GM23338 (cell line): ENCODE measurements around the gene DNAL4.

Experiments used
- CTCF ChIP-seq, 2 experiments: fragments of 200-600 bp in 1 of 2; sonication (generic) in 1 of 2; conservative IDR thresholded peaks; 2 replicates each; pipeline versions ENCODE4 v1.5.1 to v1.6.1; 2016 to 2017; ENCODE audit warnings: antibody characterized with exemption in 2 of 2, low read depth in 2 of 2, mild to moderate bottlenecking in 2 of 2, moderate library complexity in 1 of 2
- POLR2AphosphoS5 ChIP-seq: IDR thresholded peaks from 2 replicates; pipeline ENCODE4 v1.6.1; 2016; ENCODE audit warnings: antibody characterized with exemption, low read depth

- TF ChIP-seq CTCF (conservative IDR thresholded peaks at IDR 0.05; ENCODE audit: low read depth in 2 of 2) (no peak), POLR2AphosphoS5 (no peak)
These were observed 11.4 kb downstream of the DNAL4 start for GRCh38 chr22:38782402-38783094.
